A549 (cell line): ENCODE measurements around the gene TAC1. TPM values are rescaled to one million over a fixed set of nuclear protein-coding genes. Genes with fewer than 3 reads are reported as not detected.

Source experiments
- ATAC-seq, 2 experiments: fragments of 200-7000 bp in 1 of 2; fragments of >200 bp in 1 of 2; cut with Nextera tagmentation in 1 of 2; cut with Tn5 transposase in 1 of 2; 3 replicates each; pipeline versions ENCODE4 v1.8.0 to v1.9.1; 2018 to 2020; ENCODE audit warnings: mild to moderate bottlenecking in 1 of 2, moderate library complexity in 1 of 2
- CTCF ChIA-PET: fragments of 300-600 bp; sonication (Branson Sonifier 250); formaldehyde crosslinking; extraction: SDS; loops from one replicate; lab custom pipeline; 2021; ENCODE audit warnings: antibody characterized with exemption, inconsistent platforms; lab: Yijun Ruan, JAX
- POLR2A ChIA-PET: fragments of 350-600 bp; formaldehyde crosslinking; extraction: SDS; loops from one replicate; lab custom pipeline; 2021; ENCODE audit warnings: antibody characterized with exemption, inconsistent platforms; lab: Yijun Ruan, JAX
- DNase-seq, 2 experiments: peaks; one replicate each; pipeline versions ENCODE4 v3.0.0 to v3.0.0-alpha.2; 2011 to 2016; ENCODE audit warnings: low read depth in 1 of 2, low spot score in 1 of 2
- FAIRE-seq: peaks from 2 replicates; lab custom pipeline; 2011; peaks lifted over from hg19 to GRCh38; lab: Jason Lieb, UNC
- H3K27ac ChIP-seq, 2 experiments: fragments of >200 bp; sonication (Bioruptor Twin); formaldehyde crosslinking; 3 replicates each; pipeline ENCODE4 v1.5.1; 2016 to 2017
- H3K4me1 ChIP-seq: fragments of >200 bp; sonication (Bioruptor Twin); formaldehyde crosslinking; 3 replicates; pipeline ENCODE4 v1.6.1; 2016
- H3K4me2 ChIP-seq: fragments of >200 bp; sonication (Bioruptor Twin); formaldehyde crosslinking; 3 replicates; pipeline ENCODE4 v1.6.1; 2016
- H3K4me3 ChIP-seq: fragments of >200 bp; sonication (Bioruptor Twin); formaldehyde crosslinking; 3 replicates; pipeline ENCODE4 v1.5.1; 2016
- H3K9me3 ChIP-seq: fragments of >200 bp; sonication (Bioruptor Twin); formaldehyde crosslinking; 3 replicates; pipeline ENCODE4 v1.6.1; 2016
- BHLHE40 ChIP-seq: IDR thresholded peaks from 2 replicates; pipeline ENCODE4 v1.6.1; 2012; ENCODE audit warnings: low read depth, low read length, inconsistent platforms
- CBX2 ChIP-seq: fragments of 200-600 bp; sonication (generic); IDR thresholded peaks from 2 replicates; pipeline ENCODE4 v1.6.1; 2016; ENCODE audit warnings: low read depth, mild to moderate bottlenecking, borderline replicate concordance
- CHD4 ChIP-seq: fragments of 200-600 bp; sonication (generic); IDR thresholded peaks from 2 replicates; pipeline ENCODE4 v1.6.1; 2016; ENCODE audit warnings: antibody characterized with exemption, mild to moderate bottlenecking, borderline replicate concordance
- EHMT2 ChIP-seq: fragments of 200-600 bp; sonication (generic); IDR thresholded peaks from 2 replicates; pipeline ENCODE4 v1.6.1; 2016; ENCODE audit warnings: antibody characterized with exemption, low read depth, mild to moderate bottlenecking, moderate library complexity
- FOSB ChIP-seq: fragments of 250-450 bp; sonication (Bioruptor Pico); IDR thresholded peaks from 2 replicates; pipeline ENCODE4 v1.5.0; 2020; ENCODE audit warnings: mild to moderate bottlenecking, moderate library complexity
- GATA3 ChIP-seq: IDR thresholded peaks from 2 replicates; pipeline ENCODE4 v1.6.1; 2012; ENCODE audit warnings: borderline replicate concordance
- HDAC2 ChIP-seq: fragments of 200-600 bp; sonication (generic); IDR thresholded peaks from 2 replicates; pipeline ENCODE4 v1.6.1; 2016
- HOXA7 ChIP-seq: fragments of 250-450 bp; sonication (Bioruptor Pico); IDR thresholded peaks from 2 replicates; pipeline ENCODE4 v1.5.0; 2020; ENCODE audit warnings: mild to moderate bottlenecking, moderate library complexity
- HOXB13 ChIP-seq: fragments of 250-450 bp; sonication (Bioruptor Pico); IDR thresholded peaks from 2 replicates; pipeline ENCODE4 v1.5.0; 2020; ENCODE audit warnings: low read depth, mild to moderate bottlenecking, moderate library complexity
- JUNB ChIP-seq: fragments of >200 bp; sonication (Bioruptor Twin); formaldehyde crosslinking; IDR thresholded peaks from 2 replicates; pipeline ENCODE4 v1.6.1; 2016
- MAFK ChIP-seq: fragments of 450-650 bp; IDR thresholded peaks from 2 replicates; pipeline ENCODE4 v1.6.1; 2014; ENCODE audit not compliant: partially characterized antibody
- MYC ChIP-seq: IDR thresholded peaks from 2 replicates; pipeline ENCODE4 v1.6.1; 2012; ENCODE audit warnings: mild to moderate bottlenecking, inconsistent platforms, low read length, improper control_type of control experiment, borderline replicate concordance
- NPAS2 ChIP-seq: fragments of 250-450 bp; sonication (Bioruptor Pico); IDR thresholded peaks from 2 replicates; pipeline ENCODE4 v1.8.0; 2022; ENCODE audit warnings: mild to moderate bottlenecking, moderate library complexity, borderline replicate concordance
- PHF8 ChIP-seq: fragments of 200-600 bp; sonication (generic); IDR thresholded peaks from 2 replicates; pipeline ENCODE4 v1.6.1; 2016; ENCODE audit warnings: low read depth, mild to moderate bottlenecking, antibody characterized with exemption, moderate library complexity, borderline replicate concordance
- RFX5 ChIP-seq: fragments of 450-650 bp; IDR thresholded peaks from 2 replicates; pipeline ENCODE4 v1.7.1; 2014; ENCODE audit warnings: antibody characterized with exemption, mild to moderate bottlenecking, moderate library complexity
- SMC3 ChIP-seq: fragments of >200 bp; sonication (Bioruptor Twin); formaldehyde crosslinking; IDR thresholded peaks from 3 replicates; pipeline ENCODE4 v1.6.1; 2018; ENCODE audit warnings: inconsistent platforms
- ZFP36 ChIP-seq: fragments of 450-650 bp; IDR thresholded peaks from 2 replicates; pipeline ENCODE4 v1.6.1; 2014; ENCODE audit warnings: borderline replicate concordance; ENCODE audit not compliant: partially characterized antibody
- ZSCAN20 ChIP-seq: fragments of 250-450 bp; sonication (Bioruptor Pico); IDR thresholded peaks from 2 replicates; pipeline ENCODE4 v1.8.0; 2022; ENCODE audit warnings: mild to moderate bottlenecking, moderate library complexity
- WGBS: methylation state at CpG from one replicate; pipeline ENCODE4 v1.1.6; 2017; ENCODE audit errors: missing lambda C conversion rate; 5-methylcytosine and 5-hydroxymethylcytosine counted together
- polyA plus RNA-seq, 4 experiments: library from polyadenylated mRNA; depleted of rRNA in 3 of 4; stranded (reverse); fragments of >200 nt; fragmentation: RNase III in 1 of 4; extraction: RNeasy Plus Mini Kit Qiagen cat#74134 plus additional on column Dnase treatment in 1 of 4; gene quantifications; 2 replicates in 3 of 4; 3 replicates in 1 of 4; pipeline ENCODE4 v1.2.3, GENCODE V29; 2011 to 2017
- TF ChIP-seq, protein P1 (sequence below): fragments of >200 bp; sonication (Bioruptor Twin); formaldehyde crosslinking; IDR thresholded peaks from 3 replicates; pipeline ENCODE4 v1.6.1; 2016
- TF ChIP-seq, protein P2 (sequence below): IDR thresholded peaks from 2 replicates; pipeline ENCODE4 v1.6.1; 2012; ENCODE audit warnings: low read depth, borderline replicate concordance
- TF ChIP-seq, protein P3 (sequence below): fragments of 450-650 bp; IDR thresholded peaks from 2 replicates; pipeline ENCODE4 v1.6.1; 2014; ENCODE audit warnings: antibody characterized with exemption
- TF ChIP-seq, protein P4 (sequence below): fragments of 250-450 bp; sonication (Bioruptor Pico); IDR thresholded peaks from 2 replicates; pipeline ENCODE4 v1.5.0; 2021; ENCODE audit warnings: mild to moderate bottlenecking, moderate library complexity, borderline replicate concordance

The TAC1 gene
- polyA plus RNA-seq, 2 of the 4 experiments (the other 2 are of a cell fraction): not detected

DNA sequence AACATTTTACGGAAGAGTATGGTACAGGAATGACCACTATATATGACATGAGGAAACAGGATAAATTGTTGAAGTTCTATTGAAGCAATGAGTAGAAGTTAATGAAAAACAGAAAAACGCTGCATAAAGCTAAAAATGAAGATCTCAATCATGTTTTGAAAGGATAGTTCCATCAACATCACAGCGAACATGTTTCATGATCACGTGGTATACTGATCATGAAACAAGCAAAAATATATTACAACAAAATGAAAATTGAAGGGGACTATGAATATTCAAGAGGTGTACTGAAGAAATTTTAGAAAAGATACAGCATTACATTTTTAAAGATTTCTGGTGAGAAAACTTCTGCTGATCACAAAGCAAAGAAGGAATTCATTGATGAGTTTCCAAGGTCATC lies 45.9 kb upstream of the TAC1 start:
- ChIA-PET CTCF (no interaction called here), POLR2A (no interaction called here)
- H3K27ac ChIP-seq: no peak overlapping the region
- no peak overlapping the region for H3K4me3 ChIP-seq
- no peak for ATAC-seq
- DNase-seq: no peak
- H3K4me1 ChIP-seq: no peaks in the 10 kb centered on the region
- 15% methylated on average over 4 of the region's 4 CpGs for WGBS
- FAIRE-seq: no peak
- TF ChIP-seq HDAC2 (no peak), FOSB (CRISPR knock-in tag) (no peak), CHD4 (no peak), CBX2 (no peak), RFX5 (no peak), EHMT2 (no peak), JUNB (no peak), HOXA7 (CRISPR knock-in tag) (no peak), BHLHE40 (no peak), PHF8 (no peak), ZSCAN20 (CRISPR knock-in tag) (no peak), ZFP36 (no peak), MYC (no peak), NPAS2 (CRISPR knock-in tag) (no peak), GATA3 (no peak), MAFK (no peak)
- TF ChIP-seq, protein P1, sequence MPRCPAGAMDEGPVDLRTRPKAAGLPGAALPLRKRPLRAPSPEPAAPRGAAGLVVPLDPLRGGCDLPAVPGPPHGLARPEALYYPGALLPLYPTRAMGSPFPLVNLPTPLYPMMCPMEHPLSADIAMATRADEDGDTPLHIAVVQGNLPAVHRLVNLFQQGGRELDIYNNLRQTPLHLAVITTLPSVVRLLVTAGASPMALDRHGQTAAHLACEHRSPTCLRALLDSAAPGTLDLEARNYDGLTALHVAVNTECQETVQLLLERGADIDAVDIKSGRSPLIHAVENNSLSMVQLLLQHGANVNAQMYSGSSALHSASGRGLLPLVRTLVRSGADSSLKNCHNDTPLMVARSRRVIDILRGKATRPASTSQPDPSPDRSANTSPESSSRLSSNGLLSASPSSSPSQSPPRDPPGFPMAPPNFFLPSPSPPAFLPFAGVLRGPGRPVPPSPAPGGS: no peak
- TF ChIP-seq, protein P2, sequence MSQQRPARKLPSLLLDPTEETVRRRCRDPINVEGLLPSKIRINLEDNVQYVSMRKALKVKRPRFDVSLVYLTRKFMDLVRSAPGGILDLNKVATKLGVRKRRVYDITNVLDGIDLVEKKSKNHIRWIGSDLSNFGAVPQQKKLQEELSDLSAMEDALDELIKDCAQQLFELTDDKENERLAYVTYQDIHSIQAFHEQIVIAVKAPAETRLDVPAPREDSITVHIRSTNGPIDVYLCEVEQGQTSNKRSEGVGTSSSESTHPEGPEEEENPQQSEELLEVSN: no peak
- TF ChIP-seq, protein P3, sequence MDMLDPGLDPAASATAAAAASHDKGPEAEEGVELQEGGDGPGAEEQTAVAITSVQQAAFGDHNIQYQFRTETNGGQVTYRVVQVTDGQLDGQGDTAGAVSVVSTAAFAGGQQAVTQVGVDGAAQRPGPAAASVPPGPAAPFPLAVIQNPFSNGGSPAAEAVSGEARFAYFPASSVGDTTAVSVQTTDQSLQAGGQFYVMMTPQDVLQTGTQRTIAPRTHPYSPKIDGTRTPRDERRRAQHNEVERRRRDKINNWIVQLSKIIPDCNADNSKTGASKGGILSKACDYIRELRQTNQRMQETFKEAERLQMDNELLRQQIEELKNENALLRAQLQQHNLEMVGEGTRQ: no peak
- TF ChIP-seq, protein P4, sequence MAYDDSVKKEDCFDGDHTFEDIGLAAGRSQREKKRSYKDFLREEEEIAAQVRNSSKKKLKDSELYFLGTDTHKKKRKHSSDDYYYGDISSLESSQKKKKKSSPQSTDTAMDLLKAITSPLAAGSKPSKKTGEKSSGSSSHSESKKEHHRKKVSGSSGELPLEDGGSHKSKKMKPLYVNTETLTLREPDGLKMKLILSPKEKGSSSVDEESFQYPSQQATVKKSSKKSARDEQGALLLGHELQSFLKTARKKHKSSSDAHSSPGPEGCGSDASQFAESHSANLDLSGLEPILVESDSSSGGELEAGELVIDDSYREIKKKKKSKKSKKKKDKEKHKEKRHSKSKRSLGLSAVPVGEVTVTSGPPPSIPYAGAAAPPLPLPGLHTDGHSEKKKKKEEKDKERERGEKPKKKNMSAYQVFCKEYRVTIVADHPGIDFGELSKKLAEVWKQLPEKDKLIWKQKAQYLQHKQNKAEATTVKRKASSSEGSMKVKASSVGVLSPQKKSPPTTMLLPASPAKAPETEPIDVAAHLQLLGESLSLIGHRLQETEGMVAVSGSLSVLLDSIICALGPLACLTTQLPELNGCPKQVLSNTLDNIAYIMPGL (CRISPR knock-in tag): no peak
- no peaks in the 10 kb centered on the region for H3K9me3 ChIP-seq
- no peak overlapping the region for H3K4me2 ChIP-seq

DNA sequence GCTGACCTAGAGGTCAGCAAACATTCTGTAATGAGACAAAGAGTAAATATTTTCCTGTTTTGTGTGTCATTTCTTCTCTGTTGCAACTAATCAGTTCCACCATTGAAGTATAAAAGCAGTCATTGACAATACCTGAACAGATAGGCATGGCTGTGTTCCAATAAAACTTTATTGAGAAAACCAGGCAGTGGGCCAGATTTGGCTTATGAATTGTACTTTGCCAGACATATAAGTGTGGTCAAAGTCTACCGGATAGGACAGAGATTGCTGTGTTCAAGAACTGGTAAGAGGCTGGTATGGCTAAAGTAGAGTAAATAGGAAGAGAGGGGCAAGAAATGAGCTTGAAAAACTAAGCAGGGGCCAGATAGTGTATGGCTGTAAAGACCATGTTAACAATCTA lies 38.3 kb upstream of the TAC1 start:
- H3K4me1 ChIP-seq: no peaks in the 10 kb centered on the region
- FAIRE-seq (no peak), DNase-seq (no peak), ATAC-seq (no peak)
- no peak overlapping the region for H3K4me3 ChIP-seq
- no peaks in the 10 kb centered on the region for H3K9me3 ChIP-seq
- TF ChIP-seq SMC3 (no peak), HOXB13 (CRISPR knock-in tag) (no peak)
- ChIA-PET POLR2A (no interaction called here), CTCF (no interaction called here)
- no peak overlapping the region for H3K27ac ChIP-seq
- 33% methylated on average over 1 of the region's 1 CpG for WGBS
- no peak overlapping the region for H3K4me2 ChIP-seq
